Ascending aorta (tissue), 2 donors: Measurements from ENCODE around the gene EIF4G3. TPM values are rescaled to one million over a fixed set of nuclear protein-coding genes. Genes with fewer than 3 reads are reported as not detected.

Experiments
- DNase-seq, 2 donors: peaks; one replicate each; pipeline ENCODE4 v3.0.0-alpha.2; 2019; ENCODE audit warnings: low spot score in 2 of 2
- H3K27ac ChIP-seq, 2 donors: fragments of 200-600 bp; sonication (generic); one replicate each; pipeline ENCODE4 v1.5.1; 2016 to 2017; ENCODE audit warnings: mild to moderate bottlenecking in 1 of 2
- H3K27me3 ChIP-seq: fragments of 200-600 bp; sonication (generic); one replicate; pipeline ENCODE4 v1.5.1; 2017
- H3K36me3 ChIP-seq, 2 donors: fragments of 200-600 bp; sonication (generic); one replicate each; pipeline ENCODE4 v1.5.1; 2016
- H3K4me1 ChIP-seq, 2 donors: fragments of 200-600 bp; sonication (generic); one replicate each; pipeline ENCODE4 v1.5.1; 2016 to 2017; ENCODE audit warnings: mild to moderate bottlenecking in 1 of 2
- H3K4me3 ChIP-seq, 2 donors: fragments of 200-600 bp; sonication (generic); one replicate each; pipeline ENCODE4 v1.5.1; 2016 to 2017; ENCODE audit warnings: mild to moderate bottlenecking in 1 of 2
- H3K9me3 ChIP-seq, 2 donors: fragments of 200-600 bp; sonication (generic); one replicate each; pipeline ENCODE4 v1.5.1; 2016
- CTCF ChIP-seq, 3 experiments: fragments of 200-600 bp in 2 of 3; fragments of 450-650 bp in 1 of 3; sonication (generic) in 2 of 3; IDR thresholded peaks; one replicate each; pipeline ENCODE4 v1.5.1; 2016 to 2019; ENCODE audit warnings: antibody characterized with exemption in 3 of 3, mild to moderate bottlenecking in 1 of 3, moderate library complexity in 1 of 3
- intact Hi-C: fragments of 100-400 bp; cut with DNase I; formaldehyde crosslinking; loops from one replicate; pipeline ENCODE4 v1.15.1; 2023
- total RNA-seq: library from RNA; depleted of rRNA; stranded (reverse); fragments of >200 nt; gene quantifications from one replicate; pipeline ENCODE4 v1.1.0, GENCODE V29; 2016

The EIF4G3 gene
- total RNA-seq, 1 donor from 2014 or later: 33.7 TPM

GRCh38 chr1:20975668-20976067 is 201.0 kb downstream of the EIF4G3 start:
- Histone ChIP-seq H3K9me3 (no peaks in the 10 kb centered on the region), H3K4me3 (no peak overlapping the region), H3K4me1 (no peaks in the 10 kb centered on the region), H3K27ac (no peak overlapping the region), H3K27me3 (no peaks in the 10 kb centered on the region), H3K36me3 (peaks cover 10 to 17% of the 10 kb centered on the region in 2 donors)
- TF ChIP-seq CTCF (IDR thresholded peaks at IDR 0.05): no peak
- no peak for DNase-seq
- intact Hi-C loops: no loop called here

- intact Hi-C loops: no loop called here
- H3K4me3 ChIP-seq: no peak overlapping the region
- H3K36me3 ChIP-seq: peaks cover 15 to 23% of the 10 kb centered on the region in 2 donors
- no peak for TF ChIP-seq CTCF (IDR thresholded peaks at IDR 0.05)
- no peaks in the 10 kb centered on the region for H3K9me3 ChIP-seq
- H3K27me3 ChIP-seq: no peaks in the 10 kb centered on the region
- H3K27ac ChIP-seq: no peak overlapping the region
- H3K4me1 ChIP-seq: no peaks in the 10 kb centered on the region
- no peak for DNase-seq
These were observed 201.7 kb downstream of the EIF4G3 start for GRCh38 chr1:20974951-20975350.

GRCh38 chr1:20974069-20974468 is 202.6 kb downstream of the EIF4G3 start:
- TF ChIP-seq CTCF (IDR thresholded peaks at IDR 0.05): no peak
- intact Hi-C loops: no loop called here
- H3K4me3 ChIP-seq: no peak overlapping the region
- no peaks in the 10 kb centered on the region for H3K9me3 ChIP-seq
- H3K27me3 ChIP-seq: no peaks in the 10 kb centered on the region
- peaks cover 16 to 23% of the 10 kb centered on the region in 2 donors for H3K36me3 ChIP-seq
- H3K27ac ChIP-seq: no peak overlapping the region
- no peaks in the 10 kb centered on the region for H3K4me1 ChIP-seq
- no peak for DNase-seq

GRCh38 chr1:20972855-20973254 is 203.8 kb downstream of the EIF4G3 start:
- intact Hi-C loops: no loop called here
- TF ChIP-seq CTCF (IDR thresholded peaks at IDR 0.05): no peak

GRCh38 chr1:20964540-20965484 is 211.9 kb downstream of the EIF4G3 start:
- Histone ChIP-seq H3K27me3 (no peaks in the 10 kb centered on the region), H3K36me3 (peaks cover 0 to 8% of the 10 kb centered on the region in 2 donors), H3K4me1 (no peaks in the 10 kb centered on the region), H3K27ac (no peak overlapping the region), H3K9me3 (no peaks in the 10 kb centered on the region), H3K4me3 (no peak overlapping the region)
- intact Hi-C loops: no loop called here
- no peak for DNase-seq
- no peak for TF ChIP-seq CTCF (IDR thresholded peaks at IDR 0.05)

More at GRCh38 chr1:20972855-20973254, 203.8 kb downstream of the EIF4G3 start:
- H3K4me1 ChIP-seq: no peaks in the 10 kb centered on the region
- H3K9me3 ChIP-seq: no peaks in the 10 kb centered on the region
- H3K27ac ChIP-seq: no peak overlapping the region
- H3K4me3 ChIP-seq: no peak overlapping the region
- no peaks in the 10 kb centered on the region for H3K27me3 ChIP-seq
- no peak for DNase-seq
- H3K36me3 ChIP-seq: peaks cover 16 to 29% of the 10 kb centered on the region in 2 donors
